Fibroblast of mammary gland (primary cell): ENCODE measurements around the gene CTTNBP2NL.
"Not testable (repeated sequence)": the region's sequence is repeated elsewhere in the genome, so short reads cannot be mapped to it uniquely, and the experiment has no call there.

Experiments used
- DNase-seq: peaks from one replicate; pipeline ENCODE4 v3.0.0-alpha.2; 2010; ENCODE audit warnings: low read depth
- H3K4me3 ChIP-seq: 2 replicates; pipeline ENCODE4 v1.5.1; 2011; ENCODE audit warnings: low read depth, mild to moderate bottlenecking, low read length, moderate library complexity; ENCODE audit not compliant: control insufficient read depth
- TF ChIP-seq, protein P1 (sequence below): conservative IDR thresholded peaks from 2 replicates; pipeline ENCODE4 v1.5.1; 2011; ENCODE audit warnings: low read depth, low read length, inconsistent platforms; ENCODE audit not compliant: control insufficient read depth, insufficient read depth

The CTTNBP2NL gene

GRCh38 chr1:112461200-112461871 is 65.3 kb downstream of the CTTNBP2NL start:
- no peak overlapping the region for H3K4me3 ChIP-seq
- peak; percentile 19 for DNase-seq
- TF ChIP-seq, protein P1, sequence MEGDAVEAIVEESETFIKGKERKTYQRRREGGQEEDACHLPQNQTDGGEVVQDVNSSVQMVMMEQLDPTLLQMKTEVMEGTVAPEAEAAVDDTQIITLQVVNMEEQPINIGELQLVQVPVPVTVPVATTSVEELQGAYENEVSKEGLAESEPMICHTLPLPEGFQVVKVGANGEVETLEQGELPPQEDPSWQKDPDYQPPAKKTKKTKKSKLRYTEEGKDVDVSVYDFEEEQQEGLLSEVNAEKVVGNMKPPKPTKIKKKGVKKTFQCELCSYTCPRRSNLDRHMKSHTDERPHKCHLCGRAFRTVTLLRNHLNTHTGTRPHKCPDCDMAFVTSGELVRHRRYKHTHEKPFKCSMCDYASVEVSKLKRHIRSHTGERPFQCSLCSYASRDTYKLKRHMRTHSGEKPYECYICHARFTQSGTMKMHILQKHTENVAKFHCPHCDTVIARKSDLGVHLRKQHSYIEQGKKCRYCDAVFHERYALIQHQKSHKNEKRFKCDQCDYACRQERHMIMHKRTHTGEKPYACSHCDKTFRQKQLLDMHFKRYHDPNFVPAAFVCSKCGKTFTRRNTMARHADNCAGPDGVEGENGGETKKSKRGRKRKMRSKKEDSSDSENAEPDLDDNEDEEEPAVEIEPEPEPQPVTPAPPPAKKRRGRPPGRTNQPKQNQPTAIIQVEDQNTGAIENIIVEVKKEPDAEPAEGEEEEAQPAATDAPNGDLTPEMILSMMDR: no peak

GRCh38 chr1:112462953-112463279 is 66.9 kb downstream of the CTTNBP2NL start:
- TF ChIP-seq, protein P1: no peak
- DNase-seq: no peak
- no peak overlapping the region for H3K4me3 ChIP-seq

DNA sequence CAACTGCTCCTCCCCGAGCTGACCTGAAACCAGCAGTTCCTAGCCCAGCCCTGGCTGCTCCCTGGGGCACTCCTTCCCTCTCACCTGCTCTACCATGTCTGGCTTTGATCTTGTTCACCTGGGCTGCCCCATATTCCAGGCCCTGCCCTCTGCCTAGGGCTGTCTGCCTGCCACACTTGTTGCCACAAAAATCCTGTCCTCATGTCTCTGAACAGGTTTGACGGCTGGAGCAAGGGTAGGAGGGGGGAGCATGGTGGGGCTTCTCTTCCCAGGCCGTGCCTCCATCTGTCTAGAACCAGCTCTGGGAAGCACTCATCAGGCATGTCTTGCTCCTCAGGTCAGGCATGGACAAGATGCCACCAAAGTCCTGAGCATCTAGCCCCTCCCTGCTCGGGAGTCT is 68.5 kb downstream of the CTTNBP2NL start:
- TF ChIP-seq, protein P1: no peak
- H3K4me3 ChIP-seq: no peak overlapping the region
- no peak for DNase-seq

- H3K4me3 ChIP-seq: no peak overlapping the region
- TF ChIP-seq, protein P1: no peak
- DNase-seq: peak; percentile 56
Observed at GRCh38 chr1:112465122-112465521, 69.1 kb downstream of the CTTNBP2NL start.

GRCh38 chr1:112466078-112466660 is 70.2 kb downstream of the CTTNBP2NL start:
- H3K4me3 ChIP-seq: peak overlapping the region; percentile 39
- TF ChIP-seq, protein P1: peak; percentile 64
- DNase-seq: peak; percentile 95

GRCh38 chr1:112470324-112470723 is 74.3 kb downstream of the CTTNBP2NL start:
- DNase-seq, H3K4me3 ChIP-seq: not testable (repeated sequence)

DNA sequence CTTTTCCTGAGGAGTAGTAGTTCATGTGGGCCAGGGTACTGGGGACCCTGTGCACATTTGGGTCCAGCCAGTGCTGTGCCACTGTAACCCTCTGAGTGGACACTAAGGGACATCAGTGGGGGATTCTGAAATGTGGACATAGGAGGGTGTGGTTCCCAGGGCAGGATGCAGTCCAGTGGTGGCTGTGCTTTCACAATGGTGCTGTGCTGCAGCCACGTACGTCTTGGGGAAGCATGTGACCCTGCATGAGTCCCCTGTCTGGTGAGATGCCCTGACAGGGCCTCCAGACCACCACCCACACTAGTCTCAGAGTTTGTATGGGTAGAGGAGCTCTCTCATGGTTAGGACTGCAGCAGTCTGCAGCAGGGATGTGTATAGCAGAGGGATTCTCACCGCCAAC is 75.0 kb downstream of the CTTNBP2NL start:
- TF ChIP-seq, protein P1: no peak
- no peak for DNase-seq
- H3K4me3 ChIP-seq: no peak overlapping the region
